ENCODE measurements around the gene ZNF782.

DNA sequence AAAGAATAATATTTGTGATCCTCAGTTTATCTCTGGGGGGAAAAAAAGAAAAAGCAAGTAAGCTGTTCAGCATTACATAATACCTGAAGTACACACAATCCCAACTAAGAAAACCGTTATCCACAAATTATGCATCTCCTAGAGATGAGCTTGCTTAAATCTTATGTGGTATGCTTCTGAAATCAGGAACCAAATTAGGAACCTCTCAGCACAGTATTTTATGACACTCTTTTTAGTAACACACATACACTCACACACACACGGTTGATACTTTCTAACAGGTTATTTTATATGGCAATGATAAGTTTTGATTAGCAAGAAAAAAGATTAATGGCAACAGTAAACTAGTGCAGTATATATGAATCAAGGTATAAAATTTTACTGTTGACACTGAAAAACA is 75.2 kb downstream of the ZNF782 start:
- no peak for TF ChIP-seq POLR2A (IDR thresholded peaks at IDR 0.05; ENCODE audit: low read depth, low read length)
- TF ChIP-seq POLR2AphosphoS5 (IDR thresholded peaks at IDR 0.05; ENCODE audit: insufficient read depth, low read depth, low read length): no peak
- TF ChIP-seq, protein P1, sequence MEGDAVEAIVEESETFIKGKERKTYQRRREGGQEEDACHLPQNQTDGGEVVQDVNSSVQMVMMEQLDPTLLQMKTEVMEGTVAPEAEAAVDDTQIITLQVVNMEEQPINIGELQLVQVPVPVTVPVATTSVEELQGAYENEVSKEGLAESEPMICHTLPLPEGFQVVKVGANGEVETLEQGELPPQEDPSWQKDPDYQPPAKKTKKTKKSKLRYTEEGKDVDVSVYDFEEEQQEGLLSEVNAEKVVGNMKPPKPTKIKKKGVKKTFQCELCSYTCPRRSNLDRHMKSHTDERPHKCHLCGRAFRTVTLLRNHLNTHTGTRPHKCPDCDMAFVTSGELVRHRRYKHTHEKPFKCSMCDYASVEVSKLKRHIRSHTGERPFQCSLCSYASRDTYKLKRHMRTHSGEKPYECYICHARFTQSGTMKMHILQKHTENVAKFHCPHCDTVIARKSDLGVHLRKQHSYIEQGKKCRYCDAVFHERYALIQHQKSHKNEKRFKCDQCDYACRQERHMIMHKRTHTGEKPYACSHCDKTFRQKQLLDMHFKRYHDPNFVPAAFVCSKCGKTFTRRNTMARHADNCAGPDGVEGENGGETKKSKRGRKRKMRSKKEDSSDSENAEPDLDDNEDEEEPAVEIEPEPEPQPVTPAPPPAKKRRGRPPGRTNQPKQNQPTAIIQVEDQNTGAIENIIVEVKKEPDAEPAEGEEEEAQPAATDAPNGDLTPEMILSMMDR (IDR thresholded peaks at IDR 0.05; ENCODE audit: extremely low read depth in 1 of 2, insufficient read depth in 1 of 2, low read depth in 1 of 2, low read length in 2 of 2): no peak
